ENCODE results near the gene WSCD2.

The WSCD2 gene

GRCh38 chr12:108173160-108173559 is 44.1 kb downstream of the WSCD2 start:
- TF ChIP-seq GATA3 (IDR thresholded peaks at IDR 0.05; ENCODE audit: low read depth, low read length) (no peak), GATA2 (IDR thresholded peaks at IDR 0.05; ENCODE audit: low read depth, low read length) (no peak)

GRCh38 chr12:108173892-108174291 is 44.8 kb downstream of the WSCD2 start:
- no peak for TF ChIP-seq GATA2 (IDR thresholded peaks at IDR 0.05; ENCODE audit: low read depth, low read length)
- no peak for TF ChIP-seq GATA3 (IDR thresholded peaks at IDR 0.05; ENCODE audit: low read depth, low read length)

DNA sequence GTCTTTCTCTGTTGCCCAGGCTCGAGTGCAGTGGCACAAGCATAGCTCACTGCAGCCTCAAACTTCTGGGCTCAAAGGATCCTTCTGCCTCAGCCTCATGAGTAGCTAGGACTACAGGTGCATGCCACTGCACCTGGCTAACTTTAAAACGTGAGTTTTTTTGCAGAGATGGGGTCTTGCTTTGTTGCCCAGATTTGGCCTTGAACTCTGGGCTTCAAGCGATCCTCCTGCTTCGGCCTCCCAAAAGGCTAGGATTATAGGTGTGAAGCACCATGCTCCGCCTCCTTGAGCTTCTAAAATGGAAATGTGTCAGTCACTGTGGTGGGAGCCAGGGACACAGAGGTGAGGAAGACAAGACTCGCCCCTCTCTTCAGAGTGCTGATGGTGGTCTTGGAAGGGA is 45.6 kb downstream of the WSCD2 start:
- TF ChIP-seq GATA2 (IDR thresholded peaks at IDR 0.05; ENCODE audit: low read depth, low read length) (no peak), GATA3 (IDR thresholded peaks at IDR 0.05; ENCODE audit: low read depth, low read length) (no peak)

DNA sequence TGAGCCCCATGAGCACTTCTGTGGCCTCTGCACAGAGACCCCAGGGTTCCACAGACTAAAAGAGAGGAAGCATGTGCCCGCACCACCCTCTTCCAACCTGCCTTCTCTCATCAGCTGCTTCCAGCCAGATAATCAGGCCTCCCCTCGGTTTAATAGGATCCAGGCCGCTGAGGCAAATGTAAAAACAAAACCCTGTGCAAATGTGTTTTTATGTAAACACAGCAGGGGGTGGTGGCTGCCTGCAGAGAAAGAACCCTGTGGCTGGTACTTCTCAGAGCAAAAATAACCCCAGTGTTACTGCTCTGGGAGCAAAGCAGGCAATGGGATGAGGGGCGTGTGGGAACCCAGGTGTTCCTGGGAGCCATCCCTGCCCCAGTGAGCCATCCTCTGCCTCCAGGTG is 46.2 kb downstream of the WSCD2 start:
- TF ChIP-seq GATA3 (IDR thresholded peaks at IDR 0.05; ENCODE audit: low read depth, low read length) (no peak), GATA2 (IDR thresholded peaks at IDR 0.05; ENCODE audit: low read depth, low read length) (no peak)

DNA sequence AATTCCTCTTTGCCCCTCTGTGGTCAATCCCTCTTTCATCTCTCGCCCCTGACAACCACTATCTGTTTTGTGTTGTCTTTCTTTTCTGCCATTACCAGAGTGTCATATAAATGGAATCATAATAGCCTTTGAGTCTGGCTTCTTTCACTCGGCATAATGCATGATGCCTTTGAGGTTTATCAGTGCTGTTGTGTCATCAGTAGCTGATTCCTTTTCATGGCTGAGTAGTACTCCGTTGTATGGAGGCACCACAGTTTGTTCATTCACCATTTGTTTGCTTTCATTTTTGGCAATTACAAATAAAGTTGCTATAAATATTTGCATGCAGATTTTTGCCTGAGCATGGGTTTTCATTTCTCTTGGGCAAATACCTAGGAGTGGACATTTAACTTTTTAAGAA is 47.2 kb downstream of the WSCD2 start:
- no peak for TF ChIP-seq GATA2 (IDR thresholded peaks at IDR 0.05; ENCODE audit: low read depth, low read length)
- no peak for TF ChIP-seq GATA3 (IDR thresholded peaks at IDR 0.05; ENCODE audit: low read depth, low read length)

GRCh38 chr12:108177131-108177530 is 48.0 kb downstream of the WSCD2 start:
- TF ChIP-seq GATA3 (IDR thresholded peaks at IDR 0.05; ENCODE audit: low read depth, low read length) (no peak), GATA2 (IDR thresholded peaks at IDR 0.05; ENCODE audit: low read depth, low read length) (no peak)

GRCh38 chr12:108179305-108179704 is 50.2 kb downstream of the WSCD2 start:
- no peak for TF ChIP-seq GATA3 (IDR thresholded peaks at IDR 0.05; ENCODE audit: low read depth, low read length)
- TF ChIP-seq GATA2 (IDR thresholded peaks at IDR 0.05; ENCODE audit: low read depth, low read length): no peak

DNA sequence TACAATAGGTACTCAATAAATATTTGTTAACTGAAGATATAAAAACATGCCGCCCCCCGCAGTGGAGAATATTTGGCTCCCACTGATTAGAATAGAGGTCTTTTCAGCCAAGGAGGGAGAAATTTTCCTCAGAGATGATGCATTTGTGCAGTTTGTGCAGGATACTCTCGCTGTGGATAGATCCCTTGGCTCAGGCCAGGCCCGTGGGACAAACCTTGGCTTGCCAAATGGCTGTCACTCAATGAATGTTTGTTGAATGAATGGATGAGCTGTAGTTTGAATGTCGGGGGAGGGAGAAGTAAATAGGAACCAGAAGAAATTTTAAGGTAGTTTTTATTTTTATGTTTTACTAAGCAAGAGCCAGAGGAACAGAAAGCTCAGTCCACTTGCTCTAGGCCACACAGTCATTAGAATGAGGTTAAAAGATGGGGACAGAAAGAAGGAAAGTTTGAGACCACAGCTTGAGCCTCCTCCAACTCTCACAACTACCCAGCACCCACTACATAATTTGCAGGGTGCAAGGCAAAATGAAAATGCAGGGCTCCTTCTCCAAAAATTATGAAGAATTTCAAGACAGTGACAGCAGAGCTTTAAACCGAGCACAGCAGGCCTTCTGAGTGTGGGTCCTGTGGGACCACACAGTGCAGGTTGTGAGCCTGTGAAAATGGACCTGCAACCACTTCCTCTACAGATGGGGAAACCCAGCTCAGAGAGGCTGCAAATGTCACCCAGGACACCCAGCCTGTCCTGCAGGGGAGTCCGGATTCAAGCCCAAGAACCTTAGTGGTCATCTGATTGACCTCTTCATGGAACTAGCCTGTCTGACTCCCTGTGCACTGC is 51.4 kb downstream of the WSCD2 start:
- no peak for TF ChIP-seq GATA2 (IDR thresholded peaks at IDR 0.05; ENCODE audit: low read depth, low read length)
- no peak for TF ChIP-seq GATA3 (IDR thresholded peaks at IDR 0.05; ENCODE audit: low read depth, low read length)

DNA sequence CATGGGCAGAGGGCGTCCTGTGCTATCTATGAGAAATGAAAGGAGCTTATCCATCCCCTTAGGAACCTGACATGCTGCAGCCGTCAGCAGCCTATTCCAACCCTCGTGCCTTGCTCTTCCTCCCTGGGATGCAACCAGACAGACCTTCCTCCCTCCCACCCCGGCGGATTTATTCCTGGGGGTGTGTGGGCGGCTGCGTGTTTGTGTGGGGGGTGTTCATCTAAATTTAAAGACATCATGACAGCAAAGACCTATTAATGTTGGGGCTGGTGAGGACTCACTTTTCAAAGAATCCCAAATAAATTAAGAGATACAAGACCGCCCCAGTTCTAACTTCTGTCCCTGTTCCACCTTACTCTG is 52.0 kb downstream of the WSCD2 start:
- TF ChIP-seq GATA3 (IDR thresholded peaks at IDR 0.05; ENCODE audit: low read depth, low read length) (no peak), GATA2 (IDR thresholded peaks at IDR 0.05; ENCODE audit: low read depth, low read length) (no peak)

GRCh38 chr12:108182096-108182495 is 53.0 kb downstream of the WSCD2 start:
- TF ChIP-seq GATA2 (IDR thresholded peaks at IDR 0.05; ENCODE audit: low read depth, low read length) (no peak), GATA3 (IDR thresholded peaks at IDR 0.05; ENCODE audit: low read depth, low read length) (no peak)

DNA sequence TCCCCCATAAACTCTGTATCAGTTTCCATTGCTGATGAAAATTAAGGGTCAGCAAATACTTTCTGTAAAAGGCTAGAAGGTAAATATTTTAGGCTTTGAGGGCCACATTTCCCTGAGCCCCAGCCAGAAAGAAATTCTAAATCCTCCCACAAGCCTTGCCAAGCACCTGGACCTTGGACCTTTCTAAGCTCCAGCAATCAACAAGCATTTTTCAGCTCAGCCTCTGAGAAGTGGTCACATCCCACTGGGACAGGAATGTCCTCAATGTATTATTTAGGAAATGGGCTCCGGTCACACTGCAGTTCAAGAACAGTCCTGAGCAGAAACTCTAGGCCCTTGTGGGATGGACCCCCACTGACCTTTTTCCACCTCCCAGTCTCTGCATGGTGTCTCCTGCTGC is 55.9 kb downstream of the WSCD2 start:
- no peak for TF ChIP-seq GATA3 (IDR thresholded peaks at IDR 0.05; ENCODE audit: low read depth, low read length)
- TF ChIP-seq GATA2 (IDR thresholded peaks at IDR 0.05; ENCODE audit: low read depth, low read length): no peak

- TF ChIP-seq GATA2 (IDR thresholded peaks at IDR 0.05; ENCODE audit: low read depth, low read length) (no peak; the same call in 1 of the 2 replicates), GATA3 (IDR thresholded peaks at IDR 0.05; ENCODE audit: low read depth, low read length) (no peak)
These were observed 58.7 kb downstream of the WSCD2 start for GRCh38 chr12:108187831-108188230.

- TF ChIP-seq GATA3 (IDR thresholded peaks at IDR 0.05; ENCODE audit: low read depth, low read length) (no peak), GATA2 (IDR thresholded peaks at IDR 0.05; ENCODE audit: low read depth, low read length) (no peak)
These were observed 61.4 kb downstream of the WSCD2 start for GRCh38 chr12:108190529-108190928.

- no peak for TF ChIP-seq GATA3 (IDR thresholded peaks at IDR 0.05; ENCODE audit: low read depth, low read length)
- no peak for TF ChIP-seq GATA2 (IDR thresholded peaks at IDR 0.05; ENCODE audit: low read depth, low read length)
These were observed 62.0 kb downstream of the WSCD2 start for GRCh38 chr12:108191086-108191485.

- TF ChIP-seq GATA2 (IDR thresholded peaks at IDR 0.05; ENCODE audit: low read depth, low read length): no peak
These were observed 62.9 kb downstream of the WSCD2 start for GRCh38 chr12:108191938-108192337.

- TF ChIP-seq GATA2 (IDR thresholded peaks at IDR 0.05; ENCODE audit: low read depth, low read length) (no peak), GATA3 (IDR thresholded peaks at IDR 0.05; ENCODE audit: low read depth, low read length) (no peak)
These were observed 64.4 kb downstream of the WSCD2 start for GRCh38 chr12:108193493-108193892.
